Chondrocyte (in vitro differentiated cells): Measurements from ENCODE around the gene EPB41L4A. TPM values are rescaled to one million over a fixed set of nuclear protein-coding genes. Genes with fewer than 3 reads are reported as not detected.

Experiments
- DNase-seq: peaks from one replicate; pipeline ENCODE4 v3.0.0; 2021; ENCODE audit warnings: mixed read lengths, low spot score
- H3K27ac Mint-ChIP-seq: one replicate; pipeline ENCODE4 v1.8.0; 2021; ENCODE audit warnings: mild to moderate bottlenecking, moderate library complexity, mixed read lengths; ENCODE audit not compliant: unreplicated experiment
- H3K27me3 Mint-ChIP-seq: 2 replicates; pipeline ENCODE4 v1.8.0; 2021; ENCODE audit warnings: low read depth, mixed read lengths
- H3K36me3 Mint-ChIP-seq: 2 replicates; pipeline ENCODE4 v1.8.0; 2021; ENCODE audit warnings: low read depth, mixed read lengths
- H3K4me1 Mint-ChIP-seq: 2 replicates; pipeline ENCODE4 v1.8.0; 2021; ENCODE audit warnings: low read depth, mild to moderate bottlenecking, mixed read lengths
- H3K4me3 Mint-ChIP-seq: one replicate; pipeline ENCODE4 v1.8.0; 2021; ENCODE audit warnings: mild to moderate bottlenecking, moderate library complexity, mixed read lengths; ENCODE audit not compliant: unreplicated experiment
- H3K9me3 Mint-ChIP-seq: 2 replicates; pipeline ENCODE4 v1.8.0; 2021; ENCODE audit warnings: low read depth, mixed read lengths
- CTCF ChIP-seq: fragments of 200-600 bp; sonication (generic); IDR thresholded peaks from 2 replicates; pipeline ENCODE4 v1.5.0; 2021; ENCODE audit warnings: antibody characterized with exemption, mild to moderate bottlenecking, moderate library complexity
- total RNA-seq: library from RNA; stranded (reverse); gene quantifications from 3 replicates; pipeline ENCODE4 v1.2.1, GENCODE V29; 2021

EPB41L4A gene
- total RNA-seq, 1 donor from 2014 or later, result 3.9 TPM

- Mint-ChIP-seq H3K36me3 (no peaks in the 10 kb centered on the region), H3K4me3 (no peak overlapping the region), H3K27ac (no peak overlapping the region), H3K9me3 (peaks cover 11% of the 10 kb centered on the region), H3K27me3 (no peaks in the 10 kb centered on the region), H3K4me1 (peaks cover under 1% of the 10 kb centered on the region)
- DNase-seq, result no peak
- TF ChIP-seq CTCF, result no peak
Measured at GRCh38 chr5:112116371-112116770, 302.7 kb downstream of the EPB41L4A start.

GRCh38 chr5:112113565-112113964 is 305.5 kb downstream of the EPB41L4A start:
- TF ChIP-seq CTCF, result no peak
- Mint-ChIP-seq H3K4me1 (peaks cover 7% of the 10 kb centered on the region), H3K4me3 (no peak overlapping the region), H3K36me3 (no peaks in the 10 kb centered on the region), H3K27me3 (no peaks in the 10 kb centered on the region), H3K9me3 (no peaks in the 10 kb centered on the region), H3K27ac (no peak overlapping the region)
- DNase-seq, result no peak
